NCI-H446 treated with DMSO at 0.1 percent for 48 hours (cell line): ENCODE results near the gene SIGLEC9.
"Not testable (repeated sequence)": the region's sequence is repeated elsewhere in the genome, so short reads cannot be mapped to it uniquely, and the experiment has no call there.

ENCODE experiments used
- DNase-seq: peaks from one replicate; lab custom pipeline; 2025; lab: John Stamatoyannopoulos, UW

Gene SIGLEC9

DNA sequence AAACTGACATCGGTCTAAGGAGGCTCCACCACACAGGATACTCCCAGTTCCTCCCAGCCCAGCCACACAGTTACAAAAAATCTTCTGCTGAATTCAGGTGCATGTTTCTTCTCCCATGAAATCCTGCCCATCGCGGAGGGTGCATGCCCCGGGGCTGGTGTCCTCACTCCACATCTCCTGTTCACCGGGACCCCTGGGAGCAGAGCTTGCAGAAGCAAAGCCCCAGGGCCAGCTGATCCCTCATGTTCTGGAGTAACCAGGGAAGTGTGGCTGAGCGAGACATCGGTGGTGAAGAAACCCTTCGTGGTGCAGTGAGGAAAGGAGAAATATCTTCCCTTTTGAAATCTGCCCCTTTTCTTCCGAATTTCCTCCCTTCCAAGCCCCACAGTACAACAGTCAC, 904 bp upstream of the SIGLEC9 start:
- DNase-seq = no peak

- DNase-seq = no peak
Observed at GRCh38 chr19:51124216-51124615, 490 bp upstream of the SIGLEC9 start.

- DNase-seq = no peak
Observed at GRCh38 chr19:51125421-51126075, 842 bp downstream of the SIGLEC9 start.

DNA sequence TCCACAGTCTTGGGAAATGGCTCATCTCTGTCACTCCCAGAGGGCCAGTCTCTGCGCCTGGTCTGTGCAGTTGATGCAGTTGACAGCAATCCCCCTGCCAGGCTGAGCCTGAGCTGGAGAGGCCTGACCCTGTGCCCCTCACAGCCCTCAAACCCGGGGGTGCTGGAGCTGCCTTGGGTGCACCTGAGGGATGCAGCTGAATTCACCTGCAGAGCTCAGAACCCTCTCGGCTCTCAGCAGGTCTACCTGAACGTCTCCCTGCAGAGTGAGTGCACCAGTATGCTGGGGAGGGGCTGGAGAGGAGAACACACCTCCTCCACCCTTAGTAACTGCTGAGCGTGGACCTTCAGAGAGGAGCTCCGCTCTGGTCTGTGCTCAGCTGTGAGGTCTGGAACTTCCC, 2.3 kb downstream of the SIGLEC9 start:
- no peak for DNase-seq

GRCh38 chr19:51127755-51128154, 3.0 kb downstream of the SIGLEC9 start:
- no peak for DNase-seq

DNA sequence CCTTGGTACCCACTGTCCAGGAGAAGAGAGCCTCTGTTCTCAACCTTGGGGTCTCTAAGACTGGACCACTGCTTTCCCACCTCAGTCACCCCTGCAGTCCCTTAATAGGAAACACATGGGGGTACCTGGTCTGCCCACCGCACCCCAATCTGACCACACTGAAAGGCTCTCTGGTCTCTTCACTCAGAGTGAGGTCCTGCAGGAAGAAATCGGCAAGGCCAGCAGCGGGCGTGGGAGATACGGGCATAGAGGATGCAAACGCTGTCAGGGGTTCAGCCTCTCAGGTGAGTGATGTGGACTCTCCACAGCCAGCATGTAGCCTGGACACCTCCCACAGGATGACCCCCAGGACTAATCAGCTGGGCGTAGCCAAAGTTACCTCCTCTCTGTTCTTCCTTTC, 3.5 kb downstream of the SIGLEC9 start:
- no peak for DNase-seq

DNA sequence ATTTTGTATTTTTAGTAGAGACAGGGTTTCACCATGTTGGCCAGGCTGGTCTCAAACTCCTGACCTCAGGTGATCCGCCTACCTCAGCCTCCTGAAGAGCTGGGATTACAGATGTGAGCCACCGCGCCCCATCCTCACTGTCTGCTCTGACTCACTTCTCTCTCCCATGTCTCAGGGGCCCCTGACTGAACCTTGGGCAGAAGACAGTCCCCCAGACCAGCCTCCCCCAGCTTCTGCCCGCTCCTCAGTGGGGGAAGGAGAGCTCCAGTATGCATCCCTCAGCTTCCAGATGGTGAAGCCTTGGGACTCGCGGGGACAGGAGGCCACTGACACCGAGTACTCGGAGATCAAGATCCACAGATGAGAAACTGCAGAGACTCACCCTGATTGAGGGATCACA, 5.0 kb downstream of the SIGLEC9 start:
- DNase-seq = no peak

DNA sequence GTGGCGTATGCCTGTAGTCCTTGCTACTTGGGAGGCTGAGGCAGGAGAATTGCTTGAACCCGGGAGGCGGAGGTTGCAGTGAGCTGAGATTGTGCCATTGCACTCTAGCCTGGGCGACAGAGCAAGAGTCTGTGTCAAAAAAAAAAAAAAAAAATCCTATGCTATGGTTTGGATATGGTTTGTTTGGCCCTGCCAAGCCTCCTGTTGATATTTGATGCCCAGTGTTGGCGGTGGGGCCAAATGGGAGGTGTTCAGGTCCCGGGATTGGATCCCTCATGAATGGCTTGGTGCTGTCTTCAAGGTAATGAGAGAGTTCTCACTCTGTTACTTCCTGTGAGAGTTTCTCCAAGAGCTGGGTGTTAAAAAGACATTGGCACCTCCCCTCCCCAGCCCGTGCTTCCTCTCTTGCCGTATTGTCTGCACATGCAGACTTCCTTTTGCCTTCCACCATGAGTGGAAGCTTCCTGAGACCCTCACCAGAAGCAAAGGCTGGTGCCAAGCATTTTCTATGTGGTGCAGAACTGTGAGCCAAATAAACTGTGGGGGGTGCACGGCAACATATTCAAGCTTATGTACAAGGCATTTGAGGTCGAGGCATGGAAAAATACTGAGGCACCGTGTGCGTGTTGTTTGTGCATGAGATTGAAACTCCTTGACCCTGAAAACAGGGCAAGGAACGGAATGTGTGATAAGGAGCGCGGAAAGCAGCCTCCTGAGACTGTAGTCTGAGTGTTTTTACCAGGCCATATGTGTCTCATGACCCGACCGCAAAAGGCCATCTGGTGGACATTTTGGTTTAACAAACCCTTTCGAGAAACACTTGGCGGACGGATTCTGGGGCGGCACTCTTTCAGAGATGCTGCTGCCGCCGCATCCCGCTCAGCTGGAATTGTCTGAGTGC, 7.3 kb downstream of the SIGLEC9 start:
- no peak for DNase-seq

DNA sequence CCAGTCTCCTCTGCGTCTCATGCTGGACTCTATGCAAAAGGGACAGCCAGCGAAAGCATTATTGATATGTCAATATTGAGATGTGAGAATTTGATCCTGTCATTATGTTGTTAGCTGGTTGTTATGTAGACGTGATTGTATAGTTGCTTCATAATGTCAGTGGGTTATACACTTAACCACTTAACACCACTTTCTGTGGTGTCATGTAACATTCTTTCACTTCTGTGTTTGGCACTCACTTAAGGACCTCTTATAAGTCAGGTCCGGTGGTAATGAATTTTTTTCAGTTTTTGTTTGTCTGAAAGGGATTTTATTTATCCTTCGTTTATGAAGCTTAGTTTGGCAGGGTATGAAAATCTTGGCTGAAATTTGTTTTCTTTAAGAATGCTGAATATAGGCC, 10.3 kb downstream of the SIGLEC9 start:
- no peak for DNase-seq

- no peak for DNase-seq
Observed at GRCh38 chr19:51135986-51136762, 11.5 kb downstream of the SIGLEC9 start.

DNA sequence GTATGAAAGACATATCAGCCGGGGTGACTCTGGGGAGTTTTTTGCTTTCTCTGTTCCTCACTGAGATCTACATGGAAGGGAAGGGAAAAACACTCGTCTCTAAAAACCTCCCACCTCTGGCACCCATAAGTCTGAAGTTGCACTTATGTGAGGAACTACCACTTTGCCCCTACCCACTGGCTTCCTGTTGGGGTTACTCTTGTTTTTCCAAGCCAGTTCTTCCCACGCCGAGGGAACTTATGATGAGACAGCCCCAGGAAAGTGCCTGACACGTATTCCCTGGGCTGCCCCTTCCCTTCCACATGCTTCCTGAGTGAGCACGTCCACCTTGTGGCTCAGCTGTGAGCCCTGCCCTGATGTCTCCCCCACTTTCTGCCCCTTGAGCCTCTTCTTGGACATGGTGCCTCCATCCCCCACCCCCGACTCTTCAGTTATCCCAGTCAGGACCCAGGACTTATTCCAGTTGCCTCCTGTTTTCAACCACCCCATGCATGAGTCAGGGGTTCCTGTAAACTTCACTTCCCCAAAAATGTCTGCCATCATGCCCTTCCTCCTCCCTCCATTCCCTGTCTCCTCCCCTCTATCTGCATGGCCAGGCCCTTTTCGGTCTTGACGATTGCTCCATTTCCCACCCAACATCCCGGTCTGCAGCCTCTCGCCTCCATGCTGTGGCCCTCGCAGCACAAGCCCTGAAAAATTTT, 12.3 kb downstream of the SIGLEC9 start:
- no peak for DNase-seq

DNA sequence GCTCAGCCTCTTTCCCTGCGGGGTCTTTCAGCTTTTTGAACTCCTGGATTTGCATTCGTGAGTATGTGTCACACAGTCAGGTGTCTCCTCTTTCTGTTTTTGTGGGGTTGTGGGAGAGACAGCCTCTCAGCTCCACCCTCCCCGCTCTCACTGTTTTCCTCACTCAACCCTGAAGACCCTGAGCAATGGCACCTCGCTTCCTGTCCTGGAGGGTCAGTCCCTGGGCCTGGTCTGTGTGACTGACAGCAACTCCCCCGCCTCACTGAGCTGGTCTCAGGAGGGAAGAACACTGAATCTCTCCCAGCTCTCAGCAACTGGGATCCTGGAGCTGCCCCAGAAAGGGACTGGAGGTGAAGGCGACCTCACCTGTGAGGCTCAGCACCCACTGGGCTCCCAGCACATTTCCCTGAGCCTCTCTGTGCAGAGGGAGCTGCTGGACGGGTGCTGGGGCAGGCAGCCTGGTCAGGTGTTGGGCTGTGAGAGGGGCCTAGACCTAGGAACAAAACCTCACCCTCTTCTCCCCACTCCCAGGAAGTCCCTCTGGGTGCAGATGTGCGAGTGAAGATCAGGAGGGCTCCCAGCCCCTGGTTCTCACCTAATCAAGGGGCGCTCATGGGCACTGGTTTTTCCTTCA, 13.2 kb downstream of the SIGLEC9 start:
- no peak for DNase-seq

- DNase-seq = no peak
Observed at GRCh38 chr19:51138549-51138979, 13.9 kb downstream of the SIGLEC9 start.

GRCh38 chr19:51139299-51140014, 14.8 kb downstream of the SIGLEC9 start:
- no peak for DNase-seq

DNA sequence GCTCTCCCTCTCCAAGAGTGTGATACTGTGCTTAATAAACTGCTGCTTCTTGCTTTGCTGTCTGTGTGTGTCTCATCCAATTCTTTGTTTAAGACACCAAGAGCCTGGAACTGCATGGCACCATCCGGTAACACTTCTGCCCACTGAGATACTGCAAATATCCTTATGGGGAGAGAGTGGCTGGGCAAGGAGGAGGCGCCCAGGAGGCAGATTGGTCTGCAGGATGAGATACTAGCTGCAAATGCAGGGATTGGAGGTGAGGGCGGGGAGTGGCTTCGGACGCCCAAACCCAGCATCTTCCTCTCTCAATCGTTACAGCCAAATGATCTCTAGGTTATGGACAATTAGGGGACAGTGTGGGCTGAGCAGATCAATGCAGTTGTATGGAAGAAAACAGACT, 15.7 kb downstream of the SIGLEC9 start:
- no peak for DNase-seq

DNA sequence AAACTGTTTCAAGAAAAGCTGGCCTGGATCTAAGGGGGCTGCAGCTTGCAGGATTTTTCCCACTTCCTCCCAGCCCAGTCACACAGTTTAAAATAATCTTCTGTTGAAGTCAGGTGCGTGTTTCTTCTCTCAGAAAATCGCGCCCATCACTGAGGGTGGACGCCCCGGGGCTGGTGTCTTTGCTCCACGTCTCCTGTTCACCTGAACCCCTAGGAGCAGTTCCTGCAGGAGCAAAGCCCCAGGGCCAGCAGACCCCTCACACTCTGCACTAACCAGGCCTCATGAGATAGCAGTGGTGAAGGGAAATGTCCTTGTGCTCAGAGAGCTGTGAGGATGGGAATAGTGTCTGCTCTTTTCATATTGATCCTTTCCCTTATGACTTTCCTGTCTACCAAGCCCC, 16.5 kb downstream of the SIGLEC9 start:
- DNase-seq = no peak

GRCh38 chr19:51142119-51142518, 17.4 kb downstream of the SIGLEC9 start, which contains the start of gene SIGLEC7:
TSS of gene SIGLEC7 (plus strand) at chr19:51142301. CDS start at chr19:51142370, 69 bp downstream.
- DNase-seq = no peak

DNA sequence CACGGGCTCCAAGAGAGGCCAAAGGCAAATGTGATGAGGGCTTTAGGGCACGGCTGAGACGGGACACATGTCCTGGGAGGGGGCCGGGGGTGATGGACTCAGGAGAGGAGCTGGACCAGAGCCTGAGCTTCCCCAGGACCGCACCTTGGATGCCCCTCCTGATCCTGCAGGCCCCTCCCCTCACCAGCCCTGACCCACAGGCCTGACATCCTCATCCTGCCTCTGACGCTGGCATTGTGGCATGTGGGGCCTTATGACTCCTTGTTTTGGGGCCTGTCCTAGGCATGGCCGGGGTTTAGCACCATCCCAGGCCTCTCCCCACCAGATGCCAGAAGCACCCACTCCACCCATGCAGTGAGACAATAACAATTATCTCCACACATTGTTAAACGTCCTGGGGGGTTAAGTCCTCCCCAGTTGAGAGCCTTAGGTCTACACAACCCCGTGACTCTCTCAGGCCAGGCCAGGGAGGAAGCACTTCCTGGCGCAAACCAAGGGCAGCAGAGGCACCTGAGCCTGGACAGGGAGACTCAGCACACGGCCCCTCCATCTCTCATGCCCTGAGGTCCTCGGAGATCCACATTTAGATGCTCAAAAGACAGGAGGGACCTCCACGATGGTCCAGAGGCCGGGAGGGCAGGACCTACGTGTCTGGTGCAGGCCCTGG, 18.2 kb downstream of the SIGLEC9 start:
- not testable (repeated sequence) for DNase-seq

GRCh38 chr19:51143486-51143885, 18.8 kb downstream of the SIGLEC9 start:
- DNase-seq = no peak

GRCh38 chr19:51144482-51145045, 19.9 kb downstream of the SIGLEC9 start:
- DNase-seq = no peak
